HG03521 (cell line): ENCODE data around the gene CPSF3.
"Not testable (repeated sequence)": the region's sequence is repeated elsewhere in the genome, so short reads cannot be mapped to it uniquely, and the experiment has no call there.

ENCODE experiments used
- ATAC-seq: cut with Tn5 transposase; IDR thresholded peaks from one replicate; pipeline ENCODE4 v1.9.1; 2021; ENCODE audit warnings: mild to moderate bottlenecking, moderate library complexity; ENCODE audit not compliant: unreplicated experiment

CPSF3 gene

GRCh38 chr2:9498210-9498609 is 74.8 kb downstream of the CPSF3 start:
- ATAC-seq, result no peak

GRCh38 chr2:9508931-9509330 is 85.5 kb downstream of the CPSF3 start:
- no peak for ATAC-seq

- not testable (repeated sequence) for ATAC-seq
Observed at GRCh38 chr2:9513946-9514345, 90.5 kb downstream of the CPSF3 start.

- ATAC-seq, result no peak
Observed at GRCh38 chr2:9517118-9517782, 93.8 kb downstream of the CPSF3 start.

GRCh38 chr2:9518163-9518562 is 94.7 kb downstream of the CPSF3 start:
- no peak for ATAC-seq

GRCh38 chr2:9518780-9519179 is 95.3 kb downstream of the CPSF3 start:
- ATAC-seq, result no peak

- no peak for ATAC-seq
Observed at GRCh38 chr2:9519250-9519649, 95.8 kb downstream of the CPSF3 start.
